HG02798 (cell line): ENCODE data around the gene AMPD1.

Experiments used
- ATAC-seq: cut with Tn5 transposase; IDR thresholded peaks from one replicate; pipeline ENCODE4 v1.9.1; 2021; ENCODE audit warnings: mild to moderate bottlenecking; ENCODE audit not compliant: unreplicated experiment, poor library complexity

Gene AMPD1

GRCh38 chr1:114695430-114696058 is at the start of gene AMPD1:
Gene AMPD1, minus strand, starts transcription at chr1:114695546. Its CDS starts 75 bp downstream, at chr1:114695471.
- no peak for ATAC-seq

DNA sequence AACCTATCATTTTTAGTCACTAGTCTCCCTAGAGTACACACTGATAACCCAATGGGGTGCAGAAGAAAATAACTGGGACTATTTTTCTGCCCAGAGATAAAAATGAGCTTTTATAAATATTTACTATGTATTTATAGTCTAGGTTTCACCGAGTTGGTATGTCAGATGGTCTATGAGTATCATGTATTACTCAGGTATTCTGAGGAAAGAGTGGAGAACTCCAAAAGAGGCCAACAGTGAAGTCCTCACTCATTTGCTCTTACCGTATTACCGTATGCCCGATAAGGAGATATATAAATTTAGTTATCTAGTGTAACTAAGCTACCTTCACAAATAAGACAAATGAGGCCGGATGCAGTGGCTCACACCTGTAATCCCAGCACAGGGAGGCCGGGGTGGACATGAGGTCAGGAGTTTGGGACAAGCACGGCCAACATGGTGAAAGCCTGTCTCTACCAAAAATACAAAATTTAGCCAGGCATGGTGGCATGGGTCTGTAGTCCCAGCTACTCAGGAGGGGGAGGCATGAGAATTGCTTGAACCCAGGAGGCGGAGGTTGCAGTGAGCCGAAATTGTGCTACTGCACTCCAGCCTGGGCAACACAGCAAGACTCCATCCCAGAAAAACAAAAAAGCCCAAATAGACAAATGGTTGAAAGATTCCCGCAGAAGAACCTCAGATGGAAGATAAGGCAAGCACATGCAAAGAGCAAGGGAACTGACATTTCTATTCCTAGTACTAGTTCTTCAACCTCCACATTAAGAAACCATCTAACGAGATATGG is 46.8 kb upstream of the AMPD1 start:
- no peak for ATAC-seq

GRCh38 chr1:114740331-114740730 is 45.0 kb upstream of the AMPD1 start:
- no peak for ATAC-seq

DNA sequence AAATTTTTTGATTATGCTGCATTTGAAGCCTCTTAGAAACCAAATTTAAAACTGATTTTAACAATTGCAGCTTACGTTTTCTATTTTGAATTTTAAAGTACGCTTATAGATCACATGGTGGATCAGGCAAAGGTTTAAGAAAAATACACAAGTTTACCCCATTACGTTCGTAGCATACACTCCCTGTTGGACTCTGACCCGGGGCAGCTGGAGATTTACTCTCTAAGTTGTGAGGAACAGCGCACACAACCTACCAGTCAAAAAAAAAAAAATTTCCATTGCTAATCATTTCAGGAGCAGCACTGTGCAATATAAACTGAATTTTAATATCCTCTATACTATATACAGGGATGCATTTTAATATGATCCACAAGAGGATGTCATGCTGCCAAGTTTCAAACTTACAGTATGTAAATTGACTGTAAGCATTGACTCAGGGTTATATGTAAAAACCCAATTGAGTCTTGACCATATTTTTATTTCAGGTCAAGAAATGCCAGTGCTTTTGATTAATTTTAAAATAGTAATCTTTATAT is 42.0 kb upstream of the AMPD1 start:
- no peak for ATAC-seq

DNA sequence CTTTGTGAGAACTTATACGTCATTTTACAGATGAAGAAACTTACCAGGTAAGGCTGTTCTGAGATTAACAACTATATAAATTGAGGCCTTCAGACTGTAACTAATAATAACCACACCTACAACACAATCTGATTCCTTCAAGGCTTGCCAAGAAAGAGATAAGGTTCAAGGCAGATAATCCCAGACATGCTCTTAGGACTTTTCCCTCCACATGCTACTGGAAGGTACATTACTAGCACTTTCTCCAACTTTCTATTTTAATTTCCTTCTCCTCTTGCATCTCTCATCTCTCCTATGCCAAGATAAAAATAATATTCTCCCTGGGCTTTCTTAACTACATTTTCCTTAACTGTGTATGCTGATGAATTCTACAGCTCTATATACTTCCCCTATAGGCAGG is 40.1 kb upstream of the AMPD1 start:
- no peak for ATAC-seq

DNA sequence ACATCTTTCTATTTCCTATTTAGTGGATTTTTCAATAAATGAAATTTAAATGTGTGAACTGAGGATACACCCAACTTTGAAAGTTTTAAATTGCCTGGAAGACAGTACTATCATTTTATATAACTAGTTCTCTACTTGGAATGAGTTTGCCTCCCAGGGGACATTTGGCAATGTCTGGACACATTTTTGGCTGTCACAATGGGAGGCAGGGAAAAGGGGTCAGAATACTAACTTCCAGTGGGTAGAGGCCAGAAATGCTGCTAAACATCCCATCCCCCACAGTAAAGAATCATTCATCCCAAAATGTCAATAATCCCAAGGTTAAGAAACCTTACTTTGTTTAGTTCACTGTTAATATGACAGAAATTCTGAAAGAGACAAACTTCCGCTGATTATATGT is 34.4 kb upstream of the AMPD1 start:
- ATAC-seq: no peak

GRCh38 chr1:114728553-114728952 is 33.2 kb upstream of the AMPD1 start:
- ATAC-seq: no peak

GRCh38 chr1:114725230-114725629 is 29.9 kb upstream of the AMPD1 start:
- ATAC-seq: no peak

DNA sequence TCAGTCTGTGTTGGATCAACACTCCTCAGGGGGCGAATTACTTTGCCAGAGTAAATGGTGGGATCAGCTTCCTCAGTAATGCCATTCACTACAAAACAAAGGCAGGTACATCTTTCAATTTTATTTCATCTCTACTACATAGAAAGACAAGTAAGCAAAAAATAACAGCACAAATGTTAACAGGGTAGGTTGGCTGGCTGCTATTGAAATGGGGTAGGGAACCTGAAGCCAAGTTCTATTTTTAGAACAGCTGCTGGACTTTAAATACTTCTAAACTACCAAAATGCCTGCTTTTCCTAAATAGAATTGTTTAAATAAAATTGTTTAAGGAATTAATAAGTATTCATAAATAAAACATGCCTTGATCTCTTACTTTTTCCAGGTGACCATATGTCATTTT is 28.6 kb upstream of the AMPD1 start:
- no peak for ATAC-seq

DNA sequence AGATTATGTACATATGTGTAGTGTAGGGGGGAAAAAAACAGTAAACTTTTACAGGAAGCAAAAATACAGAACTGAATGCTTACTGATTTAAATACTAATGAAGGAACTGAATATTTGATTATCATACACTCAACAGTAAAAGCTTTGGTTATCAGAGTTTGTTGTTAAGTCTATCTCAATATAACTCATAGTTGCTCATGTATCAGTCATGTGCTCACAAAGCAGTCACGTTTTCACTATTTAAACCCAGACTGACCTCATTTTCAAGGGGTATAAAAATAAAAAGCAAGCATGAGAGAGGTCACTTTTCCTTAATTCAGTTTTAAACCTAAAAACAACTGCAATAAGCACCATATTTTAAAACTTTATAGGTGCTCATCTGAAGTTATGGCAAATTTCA is 28.1 kb upstream of the AMPD1 start:
- no peak for ATAC-seq

GRCh38 chr1:114720492-114720891 is 25.1 kb upstream of the AMPD1 start:
- no peak for ATAC-seq

DNA sequence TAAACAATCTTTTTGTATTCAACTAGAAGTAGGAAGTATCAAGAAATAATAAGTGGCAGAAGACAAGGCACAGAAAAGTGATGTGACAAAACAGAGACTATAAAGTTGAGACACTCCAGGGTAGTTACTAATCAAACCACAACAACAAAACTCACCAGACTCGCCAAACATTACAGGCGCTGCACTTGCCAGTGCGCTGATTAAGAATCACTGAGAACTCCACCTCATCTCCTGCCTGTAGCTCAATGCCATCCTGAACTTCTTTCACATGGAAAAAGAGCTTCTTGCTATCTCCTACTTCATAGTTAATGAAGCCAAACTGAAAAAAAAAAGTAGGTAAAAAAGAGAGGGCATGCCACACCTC is 24.1 kb upstream of the AMPD1 start:
- no peak for ATAC-seq

GRCh38 chr1:114718661-114719423 is 23.5 kb upstream of the AMPD1 start:
- ATAC-seq: no peak

GRCh38 chr1:114716304-114717170 is 21.2 kb upstream of the AMPD1 start, which contains the start of gene NRAS:
Gene NRAS, minus strand, starts transcription at chr1:114716771. Its CDS starts 611 bp downstream, at chr1:114716160.
- ATAC-seq: peak; percentile 97

DNA sequence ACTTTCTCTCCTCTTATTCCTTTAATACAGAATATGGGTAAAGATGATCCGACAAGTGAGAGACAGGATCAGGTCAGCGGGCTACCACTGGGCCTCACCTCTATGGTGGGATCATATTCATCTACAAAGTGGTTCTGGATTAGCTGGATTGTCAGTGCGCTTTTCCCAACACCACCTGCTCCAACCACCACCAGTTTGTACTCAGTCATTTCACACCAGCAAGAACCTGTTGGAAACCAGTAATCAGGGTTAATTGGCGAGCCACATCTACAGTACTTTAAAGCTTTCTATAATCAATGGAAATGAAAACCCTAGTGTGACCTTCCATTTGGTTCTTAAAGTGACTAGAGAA is 20.6 kb upstream of the AMPD1 start:
- no peak for ATAC-seq

GRCh38 chr1:114712977-114713376 is 17.6 kb upstream of the AMPD1 start:
- ATAC-seq: no peak

DNA sequence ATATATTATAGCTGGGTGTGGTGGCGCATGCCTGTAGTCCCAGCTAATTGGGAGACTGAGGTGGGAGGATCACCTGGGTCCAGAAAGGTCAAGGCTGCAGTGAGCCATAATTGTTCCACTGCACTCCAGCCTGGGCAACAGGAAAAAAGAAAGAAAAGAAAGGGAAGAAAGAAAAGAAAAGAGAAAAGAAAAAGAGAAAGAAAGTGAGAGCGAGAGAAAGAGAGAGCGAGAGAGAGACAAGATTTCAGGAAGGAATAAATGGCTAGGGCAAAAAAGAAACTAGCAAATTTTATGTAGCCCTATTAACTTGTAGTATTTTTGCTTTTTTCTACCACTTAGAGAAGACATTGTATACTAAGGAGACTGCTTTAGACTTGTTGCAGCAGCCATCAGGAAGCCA is 15.0 kb upstream of the AMPD1 start:
- no peak for ATAC-seq

GRCh38 chr1:114707604-114708003 is 12.3 kb upstream of the AMPD1 start:
- ATAC-seq: no peak

DNA sequence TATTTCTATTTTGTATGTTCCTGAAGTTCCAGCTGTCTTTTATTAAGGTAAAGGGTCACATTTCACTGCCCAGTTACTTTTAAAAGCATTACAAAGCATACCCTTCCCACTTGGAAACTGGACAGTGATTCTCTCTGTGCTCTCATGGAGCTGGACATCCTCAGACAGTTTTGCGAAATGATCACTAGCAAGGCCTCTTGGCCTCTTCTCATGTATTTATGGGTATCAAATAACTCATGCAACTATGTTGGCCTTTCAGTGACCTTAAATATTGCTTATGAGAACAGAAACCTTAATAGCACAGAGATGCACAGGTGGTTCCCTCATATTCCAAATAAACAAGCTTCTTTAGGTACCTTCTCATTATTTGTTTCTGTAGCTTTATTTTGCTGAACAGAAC is 7.9 kb upstream of the AMPD1 start:
- ATAC-seq: peak; percentile 53

DNA sequence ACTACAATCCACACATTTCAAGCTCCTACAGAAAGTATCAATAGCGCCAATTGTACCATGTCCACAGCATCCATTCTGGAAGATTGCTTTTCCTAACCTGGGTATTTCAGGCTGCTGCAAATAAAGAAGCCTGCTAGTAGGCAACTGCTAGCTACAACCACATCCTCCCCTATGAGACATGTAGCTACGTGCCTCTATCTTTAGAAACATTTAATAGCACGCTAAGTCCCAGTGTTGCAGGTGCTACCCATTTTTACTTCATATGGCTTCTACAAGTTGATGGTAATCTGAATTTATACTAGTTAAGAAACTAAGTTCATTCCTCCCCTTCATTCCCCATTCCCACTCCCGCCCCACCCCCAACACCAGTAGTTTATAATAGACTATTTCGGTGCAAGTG is 7.4 kb upstream of the AMPD1 start:
- ATAC-seq: no peak
